Neural cell (in vitro differentiated cells): ENCODE measurements around the gene ADCY1. TPM values are rescaled to one million over a fixed set of nuclear protein-coding genes. Genes with fewer than 3 reads are reported as not detected.

ENCODE experiments used
- H2AFZ ChIP-seq: fragments of 200-600, 300-800 bp; sonication (generic), shearing (Covaris generic); 2 replicates; pipeline ENCODE4 v1.6.0; 2014; ENCODE audit warnings: low read depth, mild to moderate bottlenecking, antibody characterized with exemption, low read length, moderate library complexity
- H3F3A ChIP-seq: fragments of 200-600 bp; shearing (Covaris generic); 2 replicates; pipeline ENCODE4 v1.6.1; 2016; ENCODE audit warnings: mild to moderate bottlenecking, moderate library complexity, mixed read lengths, antibody characterized with exemption, low read length; ENCODE audit not compliant: insufficient read depth, poor library complexity, severe bottlenecking
- H3K27ac ChIP-seq: fragments of 200-600, 300-800 bp; sonication (generic), shearing (Covaris generic); 2 replicates; pipeline ENCODE4 v1.5.1; 2014; ENCODE audit warnings: mild to moderate bottlenecking, low read length, moderate library complexity
- H3K27me3 ChIP-seq: fragments of 300-800, 200-600 bp; sonication (generic), shearing (Covaris generic); 2 replicates; pipeline ENCODE4 v1.6.0; 2014; ENCODE audit warnings: mild to moderate bottlenecking, low read depth, low read length, moderate library complexity; ENCODE audit not compliant: insufficient read depth
- H3K36me3 ChIP-seq: fragments of 300-800, 200-600 bp; sonication (generic), shearing (Covaris generic); 2 replicates; pipeline ENCODE4 v1.5.1; 2014; ENCODE audit warnings: mild to moderate bottlenecking, antibody characterized with exemption, low read length, moderate library complexity; ENCODE audit not compliant: insufficient read depth
- H3K4me2 ChIP-seq: fragments of 300-800, 200-600 bp; sonication (generic), shearing (Covaris generic); 2 replicates; pipeline ENCODE4 v1.6.0; 2014; ENCODE audit warnings: mild to moderate bottlenecking, low read length
- H3K4me3 ChIP-seq: fragments of 300-800, 200-600 bp; sonication (generic), shearing (Covaris generic); 2 replicates; pipeline ENCODE4 v1.5.1; 2014; ENCODE audit warnings: mild to moderate bottlenecking, low read length, moderate library complexity
- H3K79me2 ChIP-seq: fragments of 200-600 bp; shearing (Covaris generic); replicated peaks from 2 replicates; pipeline ENCODE4 v1.6.0; 2014; ENCODE audit warnings: mild to moderate bottlenecking, low read length, moderate library complexity; ENCODE audit not compliant: insufficient read depth
- H3K9ac ChIP-seq: fragments of 300-800, 200-600 bp; sonication (generic), shearing (Covaris generic); 2 replicates; pipeline ENCODE4 v1.6.1; 2016; ENCODE audit warnings: mild to moderate bottlenecking, low read length, mixed read lengths
- H3K9me2 ChIP-seq: fragments of 200-600 bp; shearing (Covaris generic); 2 replicates; pipeline ENCODE4 v1.6.1; 2016; ENCODE audit warnings: mild to moderate bottlenecking, low read length, mixed read lengths; ENCODE audit not compliant: insufficient read depth
- H3K9me3 ChIP-seq: fragments of 200-600, 300-800 bp; sonication (generic), shearing (Covaris generic); 2 replicates; pipeline ENCODE4 v1.6.1; 2016; ENCODE audit warnings: mild to moderate bottlenecking, mixed run types, low read length, moderate library complexity, mixed read lengths
- H4K20me1 ChIP-seq: fragments of 200-600 bp; shearing (Covaris generic); 2 replicates; pipeline ENCODE4 v1.6.1; 2016; ENCODE audit warnings: mild to moderate bottlenecking, mixed run types; ENCODE audit not compliant: insufficient read depth
- CTCF ChIP-seq: fragments of 450-650 bp; IDR thresholded peaks from 2 replicates; pipeline ENCODE4 v1.5.1; 2014; ENCODE audit warnings: antibody characterized with exemption, mild to moderate bottlenecking, moderate library complexity; ENCODE audit not compliant: poor library complexity, severe bottlenecking
- EP300 ChIP-seq: fragments of 450-650 bp; conservative IDR thresholded peaks from 2 replicates; pipeline ENCODE4 v1.6.1; 2014; ENCODE audit warnings: antibody characterized with exemption, mild to moderate bottlenecking, moderate library complexity; ENCODE audit not compliant: poor library complexity, severe bottlenecking
- EZH2 ChIP-seq: fragments of 200-600, 300-800 bp; shearing (Covaris generic), sonication (generic); IDR thresholded peaks from 2 replicates; pipeline ENCODE4 v1.6.1; 2014; ENCODE audit warnings: antibody characterized with exemption, low read length, borderline replicate concordance, mild to moderate bottlenecking; ENCODE audit not compliant: insufficient read depth, poor library complexity, severe bottlenecking
- MXI1 ChIP-seq: fragments of 450-650 bp; conservative IDR thresholded peaks from 2 replicates; pipeline ENCODE4 v1.6.1; 2014; ENCODE audit warnings: antibody characterized with exemption, mild to moderate bottlenecking; ENCODE audit not compliant: poor library complexity, severe bottlenecking
- POLR2AphosphoS5 ChIP-seq: IDR thresholded peaks from 2 replicates; pipeline ENCODE4 v1.6.1; 2012
- RAD21 ChIP-seq: fragments of 450-650 bp; conservative IDR thresholded peaks from 2 replicates; pipeline ENCODE4 v1.6.1; 2014; ENCODE audit warnings: antibody characterized with exemption, mild to moderate bottlenecking, moderate library complexity
- REST ChIP-seq: IDR thresholded peaks from 2 replicates; pipeline ENCODE4 v1.6.1; 2012; ENCODE audit warnings: borderline replicate concordance
- SMC3 ChIP-seq: fragments of 450-650 bp; conservative IDR thresholded peaks from 2 replicates; pipeline ENCODE4 v1.6.1; 2014; ENCODE audit warnings: antibody characterized with exemption, mild to moderate bottlenecking, moderate library complexity; ENCODE audit not compliant: poor library complexity
- TAF1 ChIP-seq: IDR thresholded peaks from 2 replicates; pipeline ENCODE4 v1.6.1; 2012; ENCODE audit warnings: low read depth
- polyA plus RNA-seq: library from polyadenylated mRNA; depleted of rRNA; stranded (reverse); fragments of >200 nt; gene quantifications from 2 replicates; pipeline ENCODE4 v1.2.3, GENCODE V29; 2014

Gene ADCY1
- polyA plus RNA-seq, 1 donor from 2014 or later, result 14.8 TPM

DNA sequence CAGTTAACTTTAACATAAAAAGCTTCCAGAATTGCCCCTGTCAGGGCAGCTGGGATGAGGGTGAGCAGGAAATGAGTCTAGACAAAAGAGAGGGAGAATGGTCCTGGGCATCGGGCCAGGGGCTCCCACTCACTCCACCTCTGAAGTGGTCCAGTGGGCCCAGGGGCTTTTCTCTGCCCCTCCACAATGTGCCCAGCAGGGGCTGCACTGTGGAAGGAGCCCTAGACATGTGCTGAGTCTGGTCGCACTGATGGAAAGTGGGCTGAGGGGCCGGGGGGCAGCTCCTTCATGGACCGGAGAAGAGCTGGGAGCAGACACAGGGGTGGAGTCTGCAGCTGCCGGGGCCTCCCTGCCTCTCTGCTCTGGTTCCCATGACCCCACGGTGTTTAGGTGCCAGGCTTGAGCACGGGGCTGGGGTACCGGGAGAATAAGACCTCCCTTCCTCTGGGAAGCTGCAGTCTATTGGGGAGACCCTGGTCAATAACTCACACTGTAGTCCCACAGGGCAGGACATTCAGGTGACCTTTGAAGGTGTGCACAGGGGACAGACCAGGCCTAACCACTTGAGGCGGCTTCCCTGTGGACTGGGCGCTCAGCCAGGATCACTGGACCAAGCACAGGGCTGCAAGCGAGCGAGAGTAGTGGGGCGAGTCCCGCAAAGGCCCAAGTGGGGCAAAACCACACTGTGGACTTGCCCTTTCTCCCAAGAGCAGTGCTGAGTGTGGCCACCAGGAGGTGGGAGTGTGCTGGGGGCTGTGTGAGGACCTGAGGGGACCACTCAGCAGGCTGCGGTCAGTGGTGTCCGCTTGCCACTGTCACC lies 6.1 kb downstream of the ADCY1 start:
- no peak overlapping the region for H3K4me3 ChIP-seq
- no peaks in the 10 kb centered on the region for H3K79me2 ChIP-seq
- H3K27me3 ChIP-seq, result peaks cover 11% of the 10 kb centered on the region
- H2AFZ ChIP-seq, result no peak overlapping the region
- no peaks in the 10 kb centered on the region for H3F3A ChIP-seq
- H3K9me3 ChIP-seq, result no peaks in the 10 kb centered on the region
- H3K4me2 ChIP-seq, result no peak overlapping the region
- H3K9me2 ChIP-seq, result no peaks in the 10 kb centered on the region
- no peaks in the 10 kb centered on the region for H3K36me3 ChIP-seq
- no peak overlapping the region for H3K27ac ChIP-seq
- H3K9ac ChIP-seq, result no peak overlapping the region
- no peak for TF ChIP-seq CTCF
- TF ChIP-seq EP300, result no peak
- TF ChIP-seq POLR2AphosphoS5, result no peak
- TF ChIP-seq RAD21, result no peak
- no peak for TF ChIP-seq REST
- no peaks in the 10 kb centered on the region for H4K20me1 ChIP-seq

GRCh38 chr7:45581271-45581780 lies 7.2 kb downstream of the ADCY1 start:
- Histone ChIP-seq H3K79me2 (no peaks in the 10 kb centered on the region), H3K9ac (no peak overlapping the region)

More at GRCh38 chr7:45581271-45581780, 7.2 kb downstream of the ADCY1 start:
- H3K9me3 ChIP-seq, result no peaks in the 10 kb centered on the region
- no peak for TF ChIP-seq REST
- no peak for TF ChIP-seq MXI1
- TF ChIP-seq POLR2AphosphoS5, result no peak
- TF ChIP-seq CTCF, result no peak
- no peak for TF ChIP-seq EZH2
- TF ChIP-seq SMC3, result no peak
- no peak for TF ChIP-seq TAF1
- no peak for TF ChIP-seq RAD21
- no peak for TF ChIP-seq EP300
- no peak overlapping the region for H2AFZ ChIP-seq
- H3K9me2 ChIP-seq, result no peaks in the 10 kb centered on the region
- no peaks in the 10 kb centered on the region for H3K36me3 ChIP-seq
- H3K27ac ChIP-seq, result no peak overlapping the region
- H3F3A ChIP-seq, result no peaks in the 10 kb centered on the region
- no peaks in the 10 kb centered on the region for H4K20me1 ChIP-seq
- H3K4me3 ChIP-seq, result no peak overlapping the region
- H3K4me2 ChIP-seq, result no peak overlapping the region
- peaks cover 2% of the 10 kb centered on the region for H3K27me3 ChIP-seq
